Osteoblast (primary cell): ENCODE measurements around the gene LYRM1. TPM values are rescaled to one million over a fixed set of nuclear protein-coding genes. Genes with fewer than 3 reads are reported as not detected.

Experiments
- DNase-seq: peaks from one replicate; pipeline ENCODE4 v3.0.0; 2011; ENCODE audit warnings: low spot score, mixed read lengths; ENCODE audit not compliant: insufficient read length; ENCODE audit errors: missing footprints
- H2AFZ ChIP-seq: 2 replicates; pipeline ENCODE4 v1.6.0; 2011; ENCODE audit warnings: mild to moderate bottlenecking, low read length
- H3K27ac ChIP-seq: 2 replicates; pipeline ENCODE4 v1.5.1; 2011; ENCODE audit warnings: mild to moderate bottlenecking, low read depth, low read length, moderate library complexity
- H3K27me3 ChIP-seq: 2 replicates; pipeline ENCODE4 v1.6.0; 2012; ENCODE audit warnings: mild to moderate bottlenecking, control low read depth, inconsistent platforms, low read length, moderate library complexity; ENCODE audit not compliant: insufficient read depth
- H3K36me3 ChIP-seq: 2 replicates; pipeline ENCODE4 v1.5.1; 2011; ENCODE audit warnings: mild to moderate bottlenecking, low read length, control low read depth, moderate library complexity; ENCODE audit not compliant: insufficient read depth
- H3K4me1 ChIP-seq: 2 replicates; pipeline ENCODE4 v1.5.1; 2011; ENCODE audit warnings: mild to moderate bottlenecking, low read length, control low read depth, moderate library complexity; ENCODE audit not compliant: insufficient read depth
- H3K4me2 ChIP-seq: 2 replicates; pipeline ENCODE4 v1.6.0; 2011; ENCODE audit warnings: mild to moderate bottlenecking, low read length; ENCODE audit not compliant: insufficient read depth
- H3K4me3 ChIP-seq: fragments of 200-600 bp; sonication (generic); 3 replicates; pipeline ENCODE4 v1.5.1; 2012; ENCODE audit warnings: mild to moderate bottlenecking, low read length, inconsistent platforms; ENCODE audit not compliant: insufficient read depth
- H3K79me2 ChIP-seq: 2 replicates; pipeline ENCODE4 v1.6.0; 2012; ENCODE audit warnings: mild to moderate bottlenecking, low read length, control low read depth, inconsistent platforms; ENCODE audit not compliant: insufficient read depth
- H3K9me3 ChIP-seq: 2 replicates; pipeline ENCODE4 v1.5.1; 2011; ENCODE audit warnings: low read depth, low read length, control low read depth
- H4K20me1 ChIP-seq: 2 replicates; pipeline ENCODE4 v1.6.0; 2012; ENCODE audit warnings: mild to moderate bottlenecking, low read length, control low read depth; ENCODE audit not compliant: insufficient read depth
- CTCF ChIP-seq: IDR thresholded peaks from 2 replicates; pipeline ENCODE4 v1.5.1; 2011; ENCODE audit warnings: mild to moderate bottlenecking, low read depth, low read length, moderate library complexity; ENCODE audit errors: extremely low read depth
- total RNA-seq: library from RNA; depleted of rRNA; stranded (reverse); fragments of >200 nt; gene quantifications from 2 replicates; pipeline ENCODE4 v1.2.3, GENCODE V29; 2012

LYRM1 gene
- total RNA-seq, 1 donor: 44.9 TPM

- H3K4me3 ChIP-seq: no peak overlapping the region
- no peaks in the 10 kb centered on the region for H4K20me1 ChIP-seq
- no peak overlapping the region for H3K4me2 ChIP-seq
- H3K36me3 ChIP-seq: peaks cover 33% of the 10 kb centered on the region
- H3K79me2 ChIP-seq: peaks cover 38% of the 10 kb centered on the region
- TF ChIP-seq CTCF: no peak
- H3K27ac ChIP-seq: peak overlapping the region; percentile 44
- DNase-seq: no peak
- no peaks in the 10 kb centered on the region for H3K27me3 ChIP-seq
- H3K4me1 ChIP-seq: peaks cover 44% of the 10 kb centered on the region
- no peak overlapping the region for H2AFZ ChIP-seq
- H3K9me3 ChIP-seq: no peaks in the 10 kb centered on the region
Measured at GRCh38 chr16:20853981-20854620, 46.5 kb upstream of the LYRM1 start.

- H4K20me1 ChIP-seq: no peaks in the 10 kb centered on the region
- no peak overlapping the region for H3K27ac ChIP-seq
- peaks cover 34% of the 10 kb centered on the region for H3K36me3 ChIP-seq
- H3K4me1 ChIP-seq: peaks cover 39% of the 10 kb centered on the region
- DNase-seq: no peak
- no peaks in the 10 kb centered on the region for H3K9me3 ChIP-seq
- TF ChIP-seq CTCF: no peak
- peaks cover 44% of the 10 kb centered on the region for H3K79me2 ChIP-seq
- no peak overlapping the region for H3K4me2 ChIP-seq
- H2AFZ ChIP-seq: no peak overlapping the region
- H3K27me3 ChIP-seq: no peaks in the 10 kb centered on the region
- no peak overlapping the region for H3K4me3 ChIP-seq
Measured at GRCh38 chr16:20854963-20855362, 45.6 kb upstream of the LYRM1 start.

GRCh38 chr16:20857281-20857680 is 43.3 kb upstream of the LYRM1 start:
- no peak for TF ChIP-seq CTCF
- H3K27ac ChIP-seq: no peak overlapping the region
- peaks cover 3% of the 10 kb centered on the region for H4K20me1 ChIP-seq
- no peak overlapping the region for H3K4me2 ChIP-seq
- H3K27me3 ChIP-seq: no peaks in the 10 kb centered on the region
- no peak for DNase-seq
- no peak overlapping the region for H3K4me3 ChIP-seq
- H3K9me3 ChIP-seq: no peaks in the 10 kb centered on the region
- peaks cover 58% of the 10 kb centered on the region for H3K36me3 ChIP-seq
- H3K79me2 ChIP-seq: peaks cover 67% of the 10 kb centered on the region
- no peak overlapping the region for H2AFZ ChIP-seq
- peaks cover 22% of the 10 kb centered on the region for H3K4me1 ChIP-seq

GRCh38 chr16:20859229-20859628 is 41.3 kb upstream of the LYRM1 start:
- peaks cover 60% of the 10 kb centered on the region for H3K36me3 ChIP-seq
- H3K27me3 ChIP-seq: no peaks in the 10 kb centered on the region
- H3K4me1 ChIP-seq: peaks cover 6% of the 10 kb centered on the region
- no peaks in the 10 kb centered on the region for H3K9me3 ChIP-seq
- no peak for DNase-seq
- no peak overlapping the region for H3K4me2 ChIP-seq
- H3K4me3 ChIP-seq: no peak overlapping the region
- H2AFZ ChIP-seq: no peak overlapping the region
- no peak overlapping the region for H3K27ac ChIP-seq
- peaks cover 7% of the 10 kb centered on the region for H4K20me1 ChIP-seq
- TF ChIP-seq CTCF: no peak
- peaks cover 79% of the 10 kb centered on the region for H3K79me2 ChIP-seq
